GM12878 (cell line): ENCODE data around the gene APOH. TPM values are rescaled to one million over a fixed set of nuclear protein-coding genes. Genes with fewer than 3 reads are reported as not detected.

Source experiments
- ATAC-seq: fragments of 200-7000 bp; cut with Tn5 transposase; 3 replicates; pipeline ENCODE4 v1.9.1; 2020; ENCODE audit warnings: mild to moderate bottlenecking, moderate library complexity
- BruUV-seq: library from RNA; stranded (reverse); fragments of 400-500 nt; replicated peaks from 2 replicates; lab custom pipeline; 2021; lab: Mats Ljungman, UMichigan
- CTCF ChIA-PET: fragments of 300-600 bp; sonication (Branson Sonifier 250); formaldehyde crosslinking; extraction: SDS; loops from one replicate; lab custom pipeline; 2021; ENCODE audit warnings: inconsistent platforms; lab: Yijun Ruan, JAX
- POLR2A ChIA-PET: fragments of 350-600 bp; formaldehyde crosslinking; extraction: SDS; loops from one replicate; lab custom pipeline; 2021; ENCODE audit warnings: inconsistent platforms; lab: Charles Lee
- RAD21 ChIA-PET: fragments of 300-600 bp; sonication (Branson Sonifier 250); formaldehyde crosslinking; loops from one replicate; lab custom pipeline; 2023; ENCODE audit warnings: antibody characterized with exemption; ENCODE audit not compliant: unreplicated experiment; lab: Charles Lee
- SMC1A ChIA-PET: fragments of 300-600 bp; sonication (Branson Sonifier 250); formaldehyde crosslinking; loops from one replicate; lab custom pipeline; 2023; ENCODE audit not compliant: unreplicated experiment, uncharacterized antibody; lab: Charles Lee
- DNase-seq: peaks from one replicate; pipeline ENCODE4 v3.0.0-alpha.2; 2011; ENCODE audit warnings: low read depth, low spot score
- FAIRE-seq: peaks from 3 replicates; lab custom pipeline; 2011; peaks lifted over from hg19 to GRCh38; lab: Jason Lieb, UNC
- H2AFZ ChIP-seq: 2 replicates; pipeline ENCODE4 v1.6.0; 2011; ENCODE audit warnings: low read depth, low read length, control low read depth; ENCODE audit not compliant: control insufficient read depth
- H3K27ac ChIP-seq: 2 replicates; pipeline ENCODE4 v1.5.1; 2011; ENCODE audit warnings: control low read depth; ENCODE audit not compliant: control insufficient read depth, insufficient read depth
- H3K27me3 ChIP-seq, 2 experiments: replicated peaks in 1 of 2; 2 replicates each; pipeline versions ENCODE4 v1.6.0 to v1.6.1; 2011; ENCODE audit warnings: low read length in 1 of 2; ENCODE audit not compliant: control insufficient read depth in 2 of 2, insufficient read depth in 2 of 2
- H3K36me3 ChIP-seq, 2 experiments: 2 replicates each; pipeline ENCODE4 v1.5.1; 2011; ENCODE audit warnings: low read length in 1 of 2; ENCODE audit not compliant: control insufficient read depth in 2 of 2, insufficient read depth in 2 of 2
- H3K4me1 ChIP-seq: 2 replicates; pipeline ENCODE4 v1.6.1; 2011; ENCODE audit warnings: mild to moderate bottlenecking, low read length, moderate library complexity, mixed read lengths; ENCODE audit not compliant: control insufficient read depth, insufficient read depth
- H3K4me2 ChIP-seq: 2 replicates; pipeline ENCODE4 v1.6.0; 2011; ENCODE audit warnings: control low read depth; ENCODE audit not compliant: control insufficient read depth, insufficient read depth
- H3K4me3 ChIP-seq: fragments of 200-600 bp; sonication (generic); 2 replicates; pipeline ENCODE4 v1.5.1; 2016
- H3K79me2 ChIP-seq: 2 replicates; pipeline ENCODE4 v1.6.0; 2011; ENCODE audit warnings: low read length; ENCODE audit not compliant: control insufficient read depth, insufficient read depth
- H3K9ac ChIP-seq: 2 replicates; pipeline ENCODE4 v1.8.0; 2011; ENCODE audit warnings: low read length, control low read depth, mixed read lengths; ENCODE audit not compliant: control insufficient read depth, insufficient read depth
- H3K9me3 ChIP-seq: replicated peaks from 3 replicates; pipeline ENCODE4 v1.5.1; 2011; ENCODE audit warnings: mild to moderate bottlenecking, low read length; ENCODE audit not compliant: control insufficient read depth, insufficient read depth
- H4K20me1 ChIP-seq: 2 replicates; pipeline ENCODE4 v1.6.0; 2011; ENCODE audit not compliant: control insufficient read depth, insufficient read depth
- CBFB ChIP-seq: IDR thresholded peaks from 2 replicates; pipeline ENCODE4 v1.6.1; 2016; ENCODE audit warnings: antibody characterized with exemption, low read depth
- CHD1 ChIP-seq: IDR thresholded peaks from 2 replicates; pipeline ENCODE4 v1.6.1; 2012; ENCODE audit warnings: low read depth, low read length, improper control_type of control experiment
- CHD4 ChIP-seq: fragments of 200-600 bp; sonication (generic); IDR thresholded peaks from 2 replicates; pipeline ENCODE4 v1.6.1; 2016; ENCODE audit warnings: mild to moderate bottlenecking
- KLF5 ChIP-seq: fragments of 450-650 bp; IDR thresholded peaks from 2 replicates; pipeline ENCODE4 v1.6.1; 2014; ENCODE audit warnings: mild to moderate bottlenecking; ENCODE audit not compliant: partially characterized antibody
- PAX8 ChIP-seq: fragments of 450-650 bp; IDR thresholded peaks from 2 replicates; pipeline ENCODE4 v1.6.1; 2017; ENCODE audit warnings: mild to moderate bottlenecking, moderate library complexity
- TBL1XR1 ChIP-seq: IDR thresholded peaks from 2 replicates; pipeline ENCODE4 v1.6.1; 2012; ENCODE audit warnings: low read depth, low read length, improper control_type of control experiment
- TCF3 ChIP-seq: IDR thresholded peaks from 2 replicates; pipeline ENCODE4 v1.6.1; 2012; ENCODE audit warnings: low read depth, mild to moderate bottlenecking, low read length, borderline replicate concordance; ENCODE audit not compliant: insufficient read depth
- ZNF24 ChIP-seq: fragments of 450-650 bp; IDR thresholded peaks from 2 replicates; pipeline ENCODE4 v1.6.1; 2017; ENCODE audit warnings: antibody characterized with exemption, mild to moderate bottlenecking
- WGBS: methylation state at CpG from one replicate; pipeline ENCODE4 v1.1.6; 2016; ENCODE audit warnings: low lambda C conversion rate; ENCODE audit not compliant: insufficient replicate concordance, insufficient coverage; ENCODE audit errors: missing lambda C conversion rate; 5-methylcytosine and 5-hydroxymethylcytosine counted together
- in situ Hi-C: fragments of 300-500 bp; cut with MboI; formaldehyde crosslinking; loops from 9 replicates; pipeline ENCODE4 v1.14.3; 2018; ENCODE audit warnings: mixed read lengths
- intact Hi-C: fragments of 100-400 bp; cut with micrococcal nuclease; formaldehyde crosslinking; loops from one replicate; pipeline ENCODE4 v1.14.2; 2022; ENCODE audit not compliant: unreplicated experiment
- polyA plus RNA-seq, 11 experiments: library from polyadenylated mRNA; depleted of rRNA in 4 of 11; unstranded in 6 of 11; stranded (reverse) in 5 of 11; fragments of >200 nt; fragmentation: Nextera tagmentation in 4 of 11; fragmentation: Illumina TruSeq in 1 of 11; extraction: Ambion mirVana in 4 of 11; extraction: Trizol in 1 of 11; gene quantifications; 1 replicate in 1 of 11; 2 replicates in 10 of 11; pipeline versions ENCODE4 v1.2.1 to v1.2.3, GENCODE V29; 2011 to 2016; ENCODE audit warnings: inconsistent platforms in 2 of 11, missing spikeins in 2 of 11, low read depth in 1 of 11
- total RNA-seq, 4 experiments: library from RNA; depleted of rRNA in 3 of 4; stranded (reverse); fragments of >200 nt in 3 of 4; fragmentation: Illumina TruSeq in 1 of 4; extraction: Trizol in 1 of 4; gene quantifications; 2 replicates each; pipeline versions ENCODE4 v1.2.1 to v1.2.3, GENCODE V29; 2013 to 2021
- TF ChIP-seq, protein P1 (sequence below): IDR thresholded peaks from 2 replicates; pipeline ENCODE4 v1.6.1; 2011; ENCODE audit warnings: low read depth, low read length, improper control_type of control experiment, borderline replicate concordance

APOH gene
- total and polyA plus RNA-seq, 10 of the 15 experiments (the other 5 are each of a cell fraction or from before 2014, with no cell fraction given): 1.8 TPM; not detected in 9

DNA sequence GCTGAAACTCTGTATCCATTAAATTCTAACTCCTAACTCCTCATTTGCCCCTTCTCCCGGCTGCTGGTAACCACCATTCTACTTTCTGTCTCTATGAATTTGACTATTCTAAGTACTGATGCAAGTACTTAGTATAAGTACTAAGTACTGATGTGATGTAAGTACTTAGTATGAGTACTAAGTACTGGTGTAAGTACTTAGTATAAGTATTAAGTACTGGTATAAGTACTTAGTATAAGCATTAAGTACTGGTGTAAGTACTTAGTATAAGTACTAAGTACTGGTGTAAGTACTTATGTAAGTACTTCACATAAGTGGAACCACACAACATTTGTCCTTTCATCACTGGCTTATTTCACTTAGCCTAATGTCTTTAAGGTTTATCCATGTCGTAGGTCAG is 40.9 kb upstream of the APOH start:
- H4K20me1 ChIP-seq: no peaks in the 10 kb centered on the region
- in situ Hi-C loops: no loop called here
- no peaks in the 10 kb centered on the region for H3K36me3 ChIP-seq
- intact Hi-C loops: no loop called here
- POLR2A ChIA-PET: no interaction called here
- no peaks in the 10 kb centered on the region; a peak in 1 of 4 replicates for H3K27me3 ChIP-seq
- H3K9ac ChIP-seq: no peak overlapping the region
- H3K4me3 ChIP-seq: no peak overlapping the region
- H3K4me2 ChIP-seq: no peak overlapping the region
- ATAC-seq: no peak
- no peak for DNase-seq
- FAIRE-seq: no peak
- TF ChIP-seq CHD1: no peak
- TF ChIP-seq KLF5: peak; percentile 85
- TF ChIP-seq CHD4: no peak
- TF ChIP-seq, protein P1, sequence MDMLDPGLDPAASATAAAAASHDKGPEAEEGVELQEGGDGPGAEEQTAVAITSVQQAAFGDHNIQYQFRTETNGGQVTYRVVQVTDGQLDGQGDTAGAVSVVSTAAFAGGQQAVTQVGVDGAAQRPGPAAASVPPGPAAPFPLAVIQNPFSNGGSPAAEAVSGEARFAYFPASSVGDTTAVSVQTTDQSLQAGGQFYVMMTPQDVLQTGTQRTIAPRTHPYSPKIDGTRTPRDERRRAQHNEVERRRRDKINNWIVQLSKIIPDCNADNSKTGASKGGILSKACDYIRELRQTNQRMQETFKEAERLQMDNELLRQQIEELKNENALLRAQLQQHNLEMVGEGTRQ: no peak
- no peak for TF ChIP-seq PAX8
- no peak for TF ChIP-seq CBFB
- no peak for TF ChIP-seq TCF3
- TF ChIP-seq TBL1XR1: no peak
- TF ChIP-seq ZNF24: peak; percentile 82
- TF ChIP-seq, all 136 proteins: peak for 2
- Histone ChIP-seq H3K27ac (no peak overlapping the region), H3K4me1 (no peaks in the 10 kb centered on the region), H3K79me2 (no peaks in the 10 kb centered on the region), H3K9me3 (no peaks in the 10 kb centered on the region), H2AFZ (no peak overlapping the region)
- no TSS peak for BruUV-seq
- SMC1A ChIA-PET: no interaction called here
- CTCF ChIA-PET: no interaction called here
- 0% methylated on average over 2 of the region's 2 CpGs for WGBS
- RAD21 ChIA-PET: no interaction called here
